ENCODE measurements around the gene SULT2B1. TPM values are rescaled to one million over a fixed set of nuclear protein-coding genes. Genes with fewer than 3 reads are reported as not detected.
"Not testable (repeated sequence)": the region's sequence is repeated elsewhere in the genome, so short reads cannot be mapped to it uniquely, and the experiment has no call there.

The SULT2B1 gene
- total RNA-seq: under 1 TPM; 0.87 to 0.89 TPM
- long read RNA-seq, partial matches to known transcripts: 0 of 1 reads
- long read RNA-seq, other reads (novel, unspliced or antisense): 1 of 1 reads

DNA sequence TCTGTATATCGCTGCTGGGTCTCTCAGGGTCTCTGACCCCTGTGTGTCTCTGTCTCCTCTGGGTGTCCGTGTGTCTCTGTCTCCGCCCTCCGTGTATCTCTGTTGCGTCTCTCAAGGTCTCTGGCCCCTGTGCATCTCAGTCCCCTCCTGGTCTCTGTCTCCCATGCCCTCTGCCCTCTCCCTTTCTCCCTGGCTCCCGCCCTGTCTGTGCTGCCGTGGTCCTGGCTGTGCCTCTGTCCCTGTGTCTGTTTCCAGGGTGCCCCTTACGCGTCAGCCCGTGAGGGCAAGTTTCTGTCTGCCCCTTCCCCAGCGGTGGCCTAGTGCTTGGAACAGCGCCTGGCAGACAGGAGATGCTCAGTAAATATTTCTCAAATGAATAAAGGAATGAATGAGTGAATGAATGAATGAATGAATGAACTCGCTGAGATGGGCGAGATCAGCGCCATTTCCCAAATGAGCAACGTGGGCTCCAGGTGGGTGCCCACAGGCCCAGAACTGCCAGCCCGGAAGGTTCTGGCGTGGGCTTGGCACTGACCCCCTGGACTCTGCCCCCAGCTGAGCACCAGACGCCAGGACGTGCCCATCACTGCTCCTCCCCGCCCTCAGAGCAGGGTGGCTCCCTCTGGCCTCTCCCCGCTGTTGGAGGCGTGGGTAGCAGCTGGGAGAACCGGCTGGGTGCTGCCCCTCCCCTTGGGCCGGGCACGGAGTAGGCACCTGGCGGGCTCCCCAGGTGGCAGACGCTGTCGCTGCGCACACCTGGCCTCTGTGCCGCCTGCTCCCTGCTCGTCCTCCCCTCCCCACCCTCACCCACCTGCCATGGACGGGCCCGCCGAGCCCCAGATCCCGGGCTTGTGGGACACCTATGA lies at the start of gene SULT2B1:
SULT2B1 (plus strand) TSS at position 736 of the 866 bp plus-strand sequence; CDS start at position 817, 81 bp downstream.
- peak; percentile 86 to 88 for DNase-seq
- peak; percentile 97 for ATAC-seq
- intact Hi-C loops (cut with DNase I, micrococcal nuclease): no loop called here

DNA sequence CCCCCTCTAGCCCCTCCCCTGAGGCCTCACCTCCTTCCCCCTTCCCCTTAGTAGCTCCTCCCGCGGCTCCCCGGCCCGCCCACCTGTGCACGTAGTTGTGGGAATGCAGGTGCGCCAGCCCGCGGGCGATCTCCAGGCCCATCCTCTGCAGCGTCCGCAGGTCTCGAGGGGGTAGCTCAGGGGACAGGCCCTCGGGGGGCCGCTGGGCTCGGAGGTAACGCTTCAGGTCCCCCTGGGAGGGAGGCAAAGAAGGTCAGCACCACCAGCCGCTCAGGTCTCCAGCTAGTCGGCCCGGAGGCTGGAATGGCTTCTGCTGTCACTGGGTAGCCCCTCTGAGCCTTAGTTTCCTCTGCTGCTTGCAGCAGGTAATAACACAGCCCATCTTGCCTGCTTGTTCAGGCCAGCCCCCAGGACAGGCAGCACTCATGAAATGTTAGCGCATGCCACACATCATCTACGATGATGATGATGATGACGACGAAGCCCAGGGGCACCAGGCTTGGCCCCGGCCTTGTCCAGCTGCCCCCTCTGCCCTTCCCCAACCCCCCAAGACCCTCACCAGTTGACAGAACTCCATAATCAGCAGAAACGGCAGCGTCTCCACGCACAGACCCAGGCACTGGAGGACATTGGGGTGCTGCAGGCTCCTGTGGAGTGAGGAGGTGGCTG lies 49.5 kb upstream of the SULT2B1 start:
- intact Hi-C loops (cut with DNase I, micrococcal nuclease): no loop called here
- ATAC-seq: no peak

DNA sequence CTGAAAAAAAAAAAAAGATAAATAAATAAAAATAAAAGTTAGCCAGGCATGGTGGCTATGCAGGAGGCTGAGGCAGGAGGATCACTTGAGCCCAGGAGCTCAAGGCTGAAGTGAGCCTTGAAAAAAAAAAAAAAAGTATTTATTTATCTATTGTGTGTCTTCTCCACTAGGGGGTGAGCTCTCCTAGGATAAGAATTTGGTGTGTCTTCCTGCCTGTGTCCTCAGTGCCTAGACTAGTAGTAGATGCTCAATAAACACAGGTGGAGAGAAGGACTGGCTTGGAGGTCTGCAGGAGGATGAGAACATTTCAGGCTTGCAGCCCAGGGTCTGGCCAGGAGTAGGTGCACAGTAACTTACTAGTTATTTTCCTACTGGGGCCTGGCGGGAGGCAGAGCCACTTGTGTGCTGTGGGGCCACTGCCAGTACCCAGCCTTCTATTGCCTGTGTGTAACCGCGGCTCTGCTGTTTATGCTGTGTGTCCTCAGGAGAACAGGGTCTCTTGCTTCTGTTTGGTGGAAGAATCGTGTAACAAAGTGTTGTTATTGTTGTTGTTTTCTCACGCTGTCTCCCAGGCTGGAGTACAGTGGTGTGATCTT lies 45.7 kb upstream of the SULT2B1 start:
- DNase-seq (no peak), ATAC-seq (peak; percentile 26)
- intact Hi-C loops (cut with DNase I, micrococcal nuclease): loop anchor here in 1 of 2 donors (5.0 kb wide), 1 partner anchor 76 kb away; no protein-coding TSS in a partner anchor

More for the DNA sequence above, 49.5 kb upstream of the SULT2B1 start:
- no peak for DNase-seq

DNA sequence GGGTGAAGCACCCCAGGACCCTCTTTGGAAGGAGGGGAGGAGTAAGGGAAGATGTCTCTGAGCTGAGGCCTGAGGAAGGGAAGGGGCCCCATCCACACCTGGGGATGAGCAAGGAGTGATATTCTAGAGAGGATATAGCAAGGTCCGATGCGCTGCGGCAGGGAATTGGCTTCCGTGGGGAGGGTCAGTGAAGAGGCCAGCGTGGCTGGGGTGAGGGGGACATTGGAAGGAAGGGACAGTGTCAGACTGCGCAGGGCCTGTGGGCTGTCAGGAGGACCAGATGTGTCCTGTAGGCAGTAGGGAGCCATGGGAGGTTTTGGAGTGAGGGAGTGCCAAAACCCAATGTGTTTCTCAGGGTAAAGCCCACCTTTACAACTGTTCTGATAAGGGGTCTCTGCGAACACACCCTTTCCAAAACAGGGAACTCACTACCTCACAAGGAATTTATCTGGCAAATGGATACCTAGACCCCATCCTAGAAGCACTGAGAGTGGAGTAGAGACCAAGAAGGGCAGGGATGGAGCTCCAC lies 44.0 kb upstream of the SULT2B1 start:
- ATAC-seq (no peak), DNase-seq (no peak)
- intact Hi-C loops (cut with DNase I, micrococcal nuclease): loop anchor here in 1 of 2 donors (5.0 kb wide), 1 partner anchor 74 kb away; no protein-coding TSS in a partner anchor

DNA sequence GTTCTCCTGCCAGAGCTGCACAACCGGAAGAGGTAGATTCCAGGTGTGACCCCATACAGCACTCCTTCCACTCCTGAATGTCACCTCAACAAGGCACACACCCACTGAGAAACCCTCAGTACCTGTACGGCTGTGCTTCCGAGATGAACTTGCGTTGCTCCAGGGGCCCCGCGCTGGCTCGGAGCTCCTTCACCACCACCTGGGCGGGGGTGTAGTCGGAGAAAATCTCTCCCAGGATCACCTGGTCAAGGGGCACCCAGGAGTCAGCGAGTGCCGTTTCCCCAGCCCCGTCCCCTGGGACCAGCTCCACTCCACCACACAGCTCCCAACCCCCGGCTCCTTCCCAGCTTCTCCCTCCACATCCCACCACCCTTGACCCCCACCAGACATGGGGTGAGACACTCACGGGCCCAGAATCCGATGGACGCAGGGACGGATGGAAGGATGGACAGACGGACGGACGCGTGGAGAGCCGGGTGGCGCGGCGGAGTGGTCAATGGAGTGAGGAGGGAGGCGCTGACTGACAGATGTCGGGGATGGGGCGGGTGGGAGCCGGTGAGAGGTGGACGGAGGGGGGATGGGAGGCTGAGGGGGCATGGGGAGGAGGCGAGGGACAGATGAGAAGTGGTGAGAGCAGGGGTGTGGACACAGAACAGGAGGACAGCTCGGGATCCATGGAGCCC lies 43.1 kb upstream of the SULT2B1 start:
- no peak for DNase-seq
- no peak for ATAC-seq
- intact Hi-C loops (cut with DNase I, micrococcal nuclease): loop anchor here in 1 of 2 donors (5.0 kb wide), 1 partner anchor 73 kb away; no protein-coding TSS in a partner anchor

DNA sequence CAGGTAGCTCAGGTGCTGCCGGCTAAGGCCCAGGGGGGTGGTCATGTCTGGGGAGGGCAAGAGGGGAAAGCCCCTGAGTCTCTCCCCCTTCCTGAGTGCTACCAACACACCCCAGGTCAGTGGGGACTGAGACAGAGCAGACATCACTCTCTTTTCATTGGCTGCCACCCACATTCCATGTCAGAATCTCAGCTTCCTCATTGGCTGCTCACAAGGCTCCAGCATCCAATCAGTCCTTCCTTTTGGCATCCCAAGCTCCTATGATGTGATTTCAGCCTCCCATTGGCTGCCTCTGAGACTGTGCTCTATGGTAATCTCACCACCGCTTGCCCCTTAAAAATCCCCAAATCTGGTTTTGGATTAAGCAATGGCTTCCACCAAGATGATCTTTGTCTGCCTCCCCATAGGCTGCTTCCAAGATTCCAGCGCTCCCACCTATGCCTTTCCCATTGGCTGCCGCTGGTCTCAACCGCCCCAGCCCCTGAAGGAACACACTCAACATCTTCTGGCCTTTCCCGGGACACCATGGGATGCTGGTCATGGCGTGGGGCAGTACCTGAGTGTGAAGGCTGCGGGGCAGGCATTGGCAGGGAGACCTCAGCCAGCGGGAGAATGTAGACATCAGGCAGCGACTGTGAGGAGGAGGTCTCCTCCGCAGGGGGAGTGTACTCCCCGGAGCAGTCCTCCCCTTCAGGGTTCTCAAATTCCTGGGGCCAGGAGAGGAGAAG lies 42.3 kb upstream of the SULT2B1 start:
- no peak for DNase-seq
- intact Hi-C loops (cut with DNase I, micrococcal nuclease): loop anchor here in 1 of 2 donors (5.0 kb wide), 1 partner anchor 73 kb away; no protein-coding TSS in a partner anchor
- no peak for ATAC-seq

DNA sequence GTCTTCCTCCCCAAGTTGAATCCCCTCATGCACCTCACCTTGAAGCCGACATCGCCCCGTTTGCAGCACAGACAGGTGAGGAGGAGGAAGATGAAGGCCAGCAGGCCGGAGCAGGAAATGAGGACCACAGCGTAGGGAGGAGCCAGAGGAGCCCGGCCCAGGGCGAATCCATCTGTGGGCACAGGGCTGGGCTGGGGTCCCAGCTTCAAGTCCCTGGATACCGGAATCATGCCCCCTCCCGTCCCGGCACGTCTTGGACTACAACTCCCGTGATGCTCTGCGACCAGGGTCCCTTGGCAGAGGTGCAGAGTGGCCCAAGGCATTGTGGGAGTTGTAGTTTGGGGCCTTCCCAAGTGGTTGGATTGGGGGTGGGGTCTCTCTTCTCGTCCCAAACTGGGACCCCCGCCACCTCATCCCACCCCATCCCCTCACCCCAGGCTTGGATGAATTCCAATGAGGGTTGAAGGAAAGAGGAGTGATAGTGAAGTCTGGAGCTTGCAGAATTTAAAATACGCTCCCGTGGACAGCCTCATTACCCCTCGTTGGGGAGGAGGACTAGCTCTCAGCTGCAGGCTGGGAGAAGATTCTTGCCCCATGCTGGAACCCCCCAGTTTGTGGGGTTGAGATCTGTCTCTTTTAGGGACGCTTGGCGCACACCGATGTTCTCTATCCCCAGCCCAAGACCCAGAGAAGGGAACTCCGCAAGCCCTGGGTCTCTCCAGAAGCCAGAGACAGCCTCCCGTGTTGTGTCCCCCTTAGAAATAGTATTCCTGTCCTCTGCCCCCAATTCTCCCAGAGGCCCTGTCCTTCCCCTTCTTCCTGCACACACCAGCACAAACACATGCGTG lies 41.3 kb upstream of the SULT2B1 start:
- peak; percentile 57 to 74 for DNase-seq
- intact Hi-C loops (cut with DNase I, micrococcal nuclease): no loop called here
- peak; percentile 66 for ATAC-seq

DNA sequence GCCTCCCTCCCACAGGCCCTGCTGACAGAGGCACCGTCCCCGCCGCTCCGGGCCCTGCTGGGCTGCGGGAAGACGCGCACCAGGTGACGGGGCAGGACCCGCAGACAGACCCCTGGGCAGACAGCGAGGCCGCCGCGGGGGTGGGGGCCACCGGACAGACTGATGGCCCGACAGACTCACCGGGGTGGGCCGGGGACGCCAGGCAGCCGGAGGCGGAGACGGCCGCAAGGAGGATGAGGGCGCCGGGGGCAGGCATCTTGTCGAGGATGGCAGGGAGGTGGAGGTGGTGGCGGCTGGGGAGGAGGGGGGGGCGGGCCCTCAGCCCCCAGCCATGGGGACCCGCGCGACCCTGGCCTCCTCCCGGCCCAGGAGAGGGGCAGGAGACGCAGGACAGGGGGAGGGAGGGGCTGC lies 40.6 kb upstream of the SULT2B1 start:
- intact Hi-C loops (cut with DNase I, micrococcal nuclease): no loop called here
- no peak for DNase-seq
- ATAC-seq: no peak

DNA sequence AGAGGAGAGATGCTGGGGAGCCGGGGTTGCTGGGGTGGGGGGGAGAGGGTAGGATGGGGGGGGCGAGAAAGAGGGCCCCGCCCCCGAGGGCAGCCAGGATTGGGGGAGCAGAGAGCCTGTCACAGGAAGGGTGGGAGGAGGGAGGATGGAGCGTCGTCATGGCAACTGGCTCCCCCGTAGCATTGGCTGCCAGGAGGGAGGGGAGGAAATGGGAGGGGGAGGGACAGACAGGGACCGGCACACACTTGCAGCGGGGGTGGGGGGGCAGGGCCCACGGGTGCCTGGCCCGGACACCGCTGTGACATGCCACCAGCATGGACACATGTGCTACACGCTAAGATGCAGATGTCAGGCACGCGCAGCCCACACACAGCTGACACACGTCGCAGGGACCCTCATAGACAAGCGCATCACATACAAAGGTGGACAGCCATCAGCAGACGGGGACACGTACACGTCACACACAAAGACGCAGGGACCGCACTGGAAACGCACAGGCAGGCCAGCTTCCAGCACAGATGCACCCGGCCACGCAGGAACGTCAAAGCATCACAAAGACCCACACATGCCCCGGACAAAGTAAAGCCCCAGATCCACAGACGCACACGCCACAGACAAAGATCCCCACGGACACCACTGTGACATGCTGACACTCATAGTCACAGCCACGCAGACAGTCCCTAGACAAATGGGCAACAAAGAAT lies 40.0 kb upstream of the SULT2B1 start, which contains the start of gene LMTK3:
LMTK3 (minus strand) TSS at position 36 of the 704 bp plus-strand sequence. CDS start 259 bp downstream, outside the sequence.
- intact Hi-C loops (cut with DNase I, micrococcal nuclease): no loop called here
- no peak for ATAC-seq
- peak in 1 of 2 donors; percentile 50 for DNase-seq

DNA sequence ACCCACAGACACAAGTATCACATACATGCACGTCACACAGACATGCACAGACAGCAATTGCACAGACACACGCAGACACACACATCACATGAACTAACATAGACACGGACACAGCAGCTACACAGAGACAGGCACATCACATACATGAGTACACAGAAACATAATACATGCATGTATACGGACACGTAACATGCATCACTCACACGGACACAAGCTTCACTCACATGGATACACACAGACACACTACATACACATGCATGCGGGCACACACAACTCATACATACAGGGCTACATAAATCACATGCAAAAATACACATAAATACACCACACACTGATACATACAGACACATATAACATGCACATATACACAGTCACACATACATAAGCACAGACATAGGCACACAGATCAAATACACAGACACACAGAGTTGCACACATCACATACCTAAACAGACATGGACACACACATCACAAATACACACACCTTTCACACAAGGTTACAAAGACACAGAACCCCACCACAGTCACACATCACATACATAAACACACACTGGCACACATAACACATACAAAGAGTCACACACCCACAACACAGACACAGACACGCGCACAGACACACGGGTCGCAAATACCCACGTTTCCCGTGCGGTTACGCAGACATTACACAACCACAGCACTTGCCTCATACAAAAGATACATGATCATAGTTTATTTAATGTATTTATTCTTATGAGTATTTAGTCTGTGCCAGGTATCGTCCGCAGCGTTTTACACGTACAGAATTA lies 39.3 kb upstream of the SULT2B1 start:
- intact Hi-C loops (cut with DNase I, micrococcal nuclease): no loop called here
- ATAC-seq: no peak
- no peak for DNase-seq

DNA sequence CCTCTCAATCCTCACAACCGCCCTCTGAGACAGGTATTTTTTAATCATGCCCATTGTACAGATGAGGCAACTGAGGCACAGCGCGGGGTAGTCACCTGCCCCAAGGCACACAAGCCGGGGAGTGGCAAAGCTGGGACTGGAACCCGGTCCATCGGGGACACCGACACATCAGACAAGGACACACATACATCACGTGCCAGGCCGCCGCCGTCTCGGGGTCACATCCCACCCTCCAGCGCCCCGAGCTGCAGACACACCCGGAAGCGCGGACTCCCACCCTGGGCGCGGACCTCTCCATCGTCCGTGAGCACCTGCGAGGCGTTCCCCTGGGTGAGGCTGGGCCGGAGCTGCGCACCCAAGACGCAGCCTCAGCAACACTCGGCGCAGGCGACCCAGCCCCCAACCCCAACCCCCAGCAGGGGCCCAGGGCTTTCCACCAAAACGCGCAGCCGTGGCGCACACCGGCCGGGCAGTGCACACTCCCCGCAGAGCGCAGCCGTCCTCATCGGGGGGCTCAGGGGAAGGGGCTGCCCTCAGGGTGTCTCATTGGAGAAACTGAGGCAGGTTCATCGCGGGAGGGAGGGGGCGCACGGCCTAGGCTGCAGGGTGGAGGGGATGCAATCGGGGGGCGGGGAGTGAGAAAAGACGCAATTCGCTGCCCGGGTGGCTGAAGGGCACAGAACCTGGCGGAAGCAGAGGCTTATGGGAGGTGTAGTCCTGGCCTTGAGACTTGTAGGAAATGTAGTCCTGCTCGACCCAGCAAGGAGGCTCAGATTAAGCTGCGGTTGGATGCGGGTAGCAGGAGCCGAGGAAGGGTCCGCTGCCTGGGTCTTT lies 38.5 kb upstream of the SULT2B1 start:
- DNase-seq: peak; percentile 67 to 73
- intact Hi-C loops (cut with DNase I, micrococcal nuclease): no loop called here
- peak; percentile 88 for ATAC-seq

DNA sequence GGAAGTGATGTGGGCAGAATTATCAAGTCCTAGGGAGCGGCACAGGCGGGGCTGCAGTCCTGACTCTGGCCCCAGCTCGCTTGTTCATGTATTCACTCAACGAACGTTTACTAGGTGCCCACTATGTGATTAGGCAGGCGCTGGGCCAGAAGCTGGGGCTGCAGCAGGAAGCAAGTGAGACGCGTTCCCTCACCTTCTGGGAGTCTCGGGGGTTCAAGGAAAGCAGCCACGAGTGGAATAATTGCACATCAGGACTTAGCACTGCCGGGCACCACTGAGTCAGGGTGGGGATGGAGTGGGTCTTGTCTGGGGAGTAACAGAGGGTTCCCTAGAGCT lies 37.9 kb upstream of the SULT2B1 start:
- ATAC-seq (no peak), DNase-seq (no peak)
- intact Hi-C loops (cut with DNase I, micrococcal nuclease): no loop called here

DNA sequence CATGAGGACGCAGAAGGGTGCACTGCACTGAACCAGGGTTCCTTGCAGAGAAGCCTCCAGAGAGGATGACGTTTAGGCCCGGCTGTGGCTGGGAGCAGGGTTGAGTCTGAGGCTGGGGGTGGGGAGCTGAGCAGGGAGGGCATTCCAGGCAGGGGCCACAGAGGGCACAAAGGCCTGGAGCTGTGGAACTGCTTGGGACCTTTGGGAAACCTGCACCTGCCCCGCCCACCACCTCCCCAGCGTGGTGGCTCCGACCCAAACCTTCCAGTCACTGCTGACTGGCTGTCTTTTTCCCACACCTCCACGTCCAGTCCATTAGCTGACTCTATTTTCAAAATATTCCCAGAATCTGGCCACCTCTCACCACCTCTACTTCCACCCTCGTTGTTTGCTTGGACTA lies 35.4 kb upstream of the SULT2B1 start:
- intact Hi-C loops (cut with DNase I, micrococcal nuclease): no loop called here
- DNase-seq (no peak), ATAC-seq (no peak)

DNA sequence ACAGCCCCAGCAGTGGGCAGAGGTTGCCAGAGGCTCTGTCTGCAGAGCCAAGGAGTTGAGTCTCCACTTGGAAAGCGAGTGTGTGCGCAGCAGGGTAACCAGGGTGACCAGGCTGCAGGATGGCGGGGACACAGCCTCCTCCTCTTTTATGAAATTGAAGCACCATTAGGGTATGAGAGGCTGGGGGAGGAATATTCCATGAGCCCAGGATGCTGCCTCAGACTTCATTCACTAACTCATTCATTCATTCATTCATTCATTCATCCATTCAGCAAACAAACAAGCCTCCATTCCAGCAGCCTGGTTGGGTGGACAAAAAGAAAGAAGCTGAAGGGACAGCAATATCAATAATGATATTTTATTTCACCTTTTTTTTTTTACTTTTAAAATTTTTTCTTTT lies 33.8 kb upstream of the SULT2B1 start:
- DNase-seq (no peak), ATAC-seq (no peak)
- intact Hi-C loops (cut with DNase I, micrococcal nuclease): no loop called here

DNA sequence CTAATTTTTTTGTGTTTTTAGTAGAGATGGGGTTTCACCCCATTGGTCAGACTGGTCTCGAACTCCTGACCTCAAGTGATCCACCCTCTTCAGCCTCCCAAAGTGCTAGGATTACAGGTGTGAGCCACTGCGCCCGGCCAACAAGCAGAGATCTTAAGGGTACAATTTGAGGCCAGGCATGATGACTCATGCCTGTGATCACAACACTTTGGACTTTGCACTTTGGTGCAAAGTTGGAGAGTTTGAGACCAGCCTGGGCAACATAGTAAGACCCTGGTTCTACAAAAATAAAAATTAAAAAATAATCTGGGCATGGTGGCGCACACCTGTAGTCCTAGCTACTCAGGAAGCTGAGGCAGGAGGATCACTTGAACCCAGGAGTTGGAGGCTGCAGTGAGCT lies 32.5 kb upstream of the SULT2B1 start:
- peak; percentile 31 for ATAC-seq
- DNase-seq; intact Hi-C loops (cut with DNase I, micrococcal nuclease): not testable (repeated sequence)
